RPMI8226 (cell line): ENCODE measurements around the gene PLSCR3.
"Not testable (repeated sequence)": the region's sequence is repeated elsewhere in the genome, so short reads cannot be mapped to it uniquely, and the experiment has no call there.

Experiments
- DNase-seq: peaks from one replicate; pipeline ENCODE4 v3.0.0-alpha.2; 2015

Gene PLSCR3

DNA sequence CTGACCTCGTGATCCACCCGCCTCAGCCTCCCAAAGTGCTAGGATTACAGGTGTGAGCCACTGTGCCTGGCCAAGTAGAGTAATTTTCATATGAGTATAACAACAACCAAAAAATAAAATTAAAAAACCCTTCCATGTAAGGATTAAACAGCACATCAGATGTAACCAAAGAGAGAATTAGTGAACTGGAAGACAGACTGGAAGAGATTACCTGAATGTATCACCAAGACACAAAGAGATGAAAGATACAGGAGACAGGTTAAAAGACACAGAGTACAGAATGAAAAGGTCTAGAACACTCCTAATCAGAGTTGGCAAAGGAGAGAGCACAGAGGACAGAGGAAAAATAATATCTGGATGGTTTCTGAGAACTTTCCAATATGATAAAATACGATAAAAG, 15.2 kb downstream of the PLSCR3 start:
- DNase-seq = no peak

DNA sequence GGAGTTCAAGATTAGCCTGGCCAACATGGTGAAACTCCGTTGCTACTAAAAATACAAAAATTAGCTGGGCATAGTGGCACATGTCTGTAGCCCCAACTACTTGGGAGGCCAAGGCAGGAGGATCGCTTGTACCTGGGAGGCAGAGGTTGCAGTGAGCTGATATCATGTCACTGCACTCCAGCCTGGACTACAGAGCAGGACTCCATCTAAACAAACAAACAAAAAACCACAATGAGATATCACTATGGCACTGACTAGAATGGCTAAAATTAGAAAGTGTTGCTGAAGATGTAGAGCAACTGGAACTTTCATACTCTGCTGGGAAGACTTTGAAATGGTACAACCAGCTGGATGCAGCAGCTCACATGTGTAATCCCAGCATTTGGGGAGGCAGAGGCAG, 20.0 kb downstream of the PLSCR3 start:
- no peak for DNase-seq

DNA sequence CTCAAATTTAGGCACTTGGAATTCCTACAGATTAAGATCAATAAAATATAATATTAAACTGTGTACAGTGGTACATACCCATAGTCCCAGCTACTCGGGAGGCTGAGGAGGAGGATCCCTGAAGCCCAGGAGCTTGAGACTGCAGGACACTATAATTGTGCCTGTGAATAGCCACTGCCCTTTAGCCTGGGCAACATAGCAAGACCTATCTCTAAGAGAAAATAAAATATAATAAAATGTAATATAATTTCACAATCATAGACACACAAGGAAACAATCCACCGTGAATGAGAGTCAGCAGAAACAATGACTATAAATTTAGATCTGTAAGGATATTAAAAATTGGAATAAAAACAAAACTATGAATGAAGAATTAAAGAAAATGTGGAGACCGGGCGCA, 23.5 kb downstream of the PLSCR3 start:
- no peak for DNase-seq

- no peak for DNase-seq
Observed at GRCh38 chr17:7369825-7370224, 24.5 kb downstream of the PLSCR3 start.

DNA sequence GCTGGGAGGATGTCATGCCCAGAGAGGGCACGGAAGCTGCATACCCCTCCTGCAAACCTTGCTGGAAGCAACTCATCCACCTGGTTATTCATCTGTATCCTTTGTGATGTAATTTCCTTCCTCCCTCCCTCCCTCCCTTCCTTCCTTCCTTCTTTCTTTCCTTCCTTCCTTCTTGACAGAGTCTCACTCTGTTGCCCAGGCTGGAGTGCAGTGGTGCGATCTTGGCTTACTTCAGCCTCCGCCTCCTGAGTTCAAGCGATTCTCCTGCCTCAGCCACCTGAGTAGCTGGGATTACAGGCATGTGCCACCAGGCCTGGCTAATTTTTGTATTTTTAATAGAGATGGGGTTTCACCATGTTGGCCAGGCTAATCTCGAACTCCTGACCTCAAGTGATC, 25.7 kb downstream of the PLSCR3 start:
- DNase-seq = not testable (repeated sequence)

- no peak for DNase-seq
Observed at GRCh38 chr17:7367918-7368598, 26.3 kb downstream of the PLSCR3 start.

- no peak for DNase-seq
Observed at GRCh38 chr17:7367083-7367482, 27.2 kb downstream of the PLSCR3 start.

DNA sequence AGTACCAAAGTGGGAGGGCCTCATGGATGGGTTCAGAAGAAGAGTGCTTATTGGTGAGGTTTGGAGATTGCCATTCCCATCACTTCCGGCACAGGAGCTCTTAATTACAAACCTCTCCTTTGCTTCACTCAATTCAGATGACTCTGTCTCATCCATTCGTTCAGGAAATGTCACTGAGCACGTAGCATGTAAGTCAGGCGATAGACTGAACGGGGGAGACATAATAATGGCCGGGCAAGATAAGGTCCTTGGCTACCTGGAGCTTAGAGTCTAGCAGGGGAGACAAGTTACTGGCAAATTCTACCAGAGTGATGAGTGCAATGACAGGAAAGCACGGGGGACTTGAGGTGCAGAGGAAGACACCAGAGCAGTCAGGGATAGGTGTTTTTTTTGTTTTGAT, 28.4 kb downstream of the PLSCR3 start:
- not testable (repeated sequence) for DNase-seq

GRCh38 chr17:7363311-7363710, 31.0 kb downstream of the PLSCR3 start:
- DNase-seq = no peak

DNA sequence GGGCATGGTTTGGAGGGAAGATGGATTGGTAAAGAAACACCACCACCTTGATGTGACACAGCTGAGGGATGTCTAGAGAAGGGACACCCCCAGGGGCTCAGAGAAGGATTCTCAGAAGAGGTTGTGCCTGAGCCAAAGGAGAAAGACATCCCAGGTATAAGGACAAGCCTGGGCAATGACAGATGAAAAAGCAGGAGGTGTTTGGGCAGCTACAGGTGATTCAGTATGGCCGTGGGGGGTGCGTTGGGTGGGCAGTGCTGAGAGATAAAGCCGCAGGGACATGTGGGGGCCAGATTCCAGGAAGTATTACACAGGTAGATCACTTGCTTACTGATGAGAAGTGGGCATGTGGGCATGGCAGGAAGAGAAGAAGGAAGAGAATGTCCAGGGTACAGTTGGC, 32.4 kb downstream of the PLSCR3 start:
- no peak for DNase-seq

DNA sequence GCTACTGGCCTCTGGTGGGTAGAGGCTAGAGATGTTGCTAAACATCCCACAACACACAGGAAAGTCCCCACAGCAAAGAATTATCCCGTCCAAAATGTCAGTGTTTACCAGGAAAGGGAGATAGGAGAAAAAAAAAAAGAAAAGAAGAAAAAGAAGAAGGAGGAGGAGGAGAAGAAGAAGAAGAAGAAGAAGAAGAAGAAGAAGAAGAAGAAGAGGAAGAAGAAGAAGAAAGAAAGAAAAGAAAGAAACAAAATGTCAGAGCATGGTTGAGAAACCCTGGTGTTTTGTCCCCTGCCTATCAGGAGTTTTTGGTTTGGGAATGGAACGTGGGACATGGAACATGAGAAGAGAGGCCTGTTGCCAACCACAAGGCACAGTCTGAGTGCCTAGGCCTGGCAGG, 36.9 kb downstream of the PLSCR3 start:
- DNase-seq = no peak

- no peak for DNase-seq
Observed at GRCh38 chr17:7356756-7357155, 37.6 kb downstream of the PLSCR3 start.

DNA sequence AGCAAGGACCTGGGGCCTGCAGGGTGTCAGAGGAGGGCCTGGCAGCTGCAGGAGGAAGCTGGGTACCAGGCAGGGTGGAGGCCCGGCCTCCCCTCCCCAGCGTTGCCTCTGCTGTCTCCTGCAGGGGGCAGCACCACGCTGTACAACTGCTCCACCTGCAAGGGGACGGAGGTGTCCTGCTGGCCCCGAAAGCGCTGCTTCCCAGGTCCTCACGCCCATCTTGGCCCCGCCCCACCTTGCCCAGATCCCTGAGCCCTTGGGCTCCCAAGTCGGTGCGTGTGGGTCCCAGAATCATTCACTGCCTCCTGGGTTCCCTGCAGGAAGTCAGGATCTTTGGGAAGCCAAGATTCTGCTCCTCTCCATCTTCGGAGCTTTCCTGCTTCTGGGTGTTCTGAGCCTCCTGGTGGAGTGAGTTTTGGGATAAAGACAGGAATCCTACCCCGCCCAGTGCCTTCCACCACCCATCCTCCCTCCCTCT, 38.2 kb downstream of the PLSCR3 start:
- DNase-seq = peak; percentile 82

GRCh38 chr17:7355573-7355972, 38.8 kb downstream of the PLSCR3 start:
- no peak for DNase-seq

- DNase-seq = peak; percentile 21
Observed at GRCh38 chr17:7355053-7355452, 39.3 kb downstream of the PLSCR3 start, which contains the start of gene TMEM95. Gene TMEM95 (plus strand): TSS chr17:7355156. CDS start chr17:7355205, 49 bp downstream.

- no peak for DNase-seq
Observed at GRCh38 chr17:7354262-7354843, 40.0 kb downstream of the PLSCR3 start.

GRCh38 chr17:7352910-7353635, 41.3 kb downstream of the PLSCR3 start:
- DNase-seq = no peak

DNA sequence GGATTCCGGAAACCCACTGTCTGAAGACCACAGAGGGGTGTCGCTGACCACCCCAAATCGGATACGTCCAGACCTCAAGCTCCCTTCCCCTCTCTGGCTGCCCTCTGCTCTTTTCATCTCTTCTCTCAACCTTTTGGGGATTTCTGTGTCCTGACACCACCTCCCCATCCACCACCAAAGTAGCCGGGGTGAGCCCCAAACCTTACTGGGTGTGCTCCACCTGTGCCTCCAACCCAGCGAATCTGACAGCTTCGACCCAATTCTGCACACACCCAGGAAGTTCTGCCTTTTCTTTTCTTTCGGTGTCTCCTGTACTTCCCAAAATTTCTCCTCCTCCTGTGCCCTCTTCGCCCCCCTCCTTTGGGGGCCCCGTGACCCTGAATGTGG, 41.8 kb downstream of the PLSCR3 start:
- DNase-seq = no peak

DNA sequence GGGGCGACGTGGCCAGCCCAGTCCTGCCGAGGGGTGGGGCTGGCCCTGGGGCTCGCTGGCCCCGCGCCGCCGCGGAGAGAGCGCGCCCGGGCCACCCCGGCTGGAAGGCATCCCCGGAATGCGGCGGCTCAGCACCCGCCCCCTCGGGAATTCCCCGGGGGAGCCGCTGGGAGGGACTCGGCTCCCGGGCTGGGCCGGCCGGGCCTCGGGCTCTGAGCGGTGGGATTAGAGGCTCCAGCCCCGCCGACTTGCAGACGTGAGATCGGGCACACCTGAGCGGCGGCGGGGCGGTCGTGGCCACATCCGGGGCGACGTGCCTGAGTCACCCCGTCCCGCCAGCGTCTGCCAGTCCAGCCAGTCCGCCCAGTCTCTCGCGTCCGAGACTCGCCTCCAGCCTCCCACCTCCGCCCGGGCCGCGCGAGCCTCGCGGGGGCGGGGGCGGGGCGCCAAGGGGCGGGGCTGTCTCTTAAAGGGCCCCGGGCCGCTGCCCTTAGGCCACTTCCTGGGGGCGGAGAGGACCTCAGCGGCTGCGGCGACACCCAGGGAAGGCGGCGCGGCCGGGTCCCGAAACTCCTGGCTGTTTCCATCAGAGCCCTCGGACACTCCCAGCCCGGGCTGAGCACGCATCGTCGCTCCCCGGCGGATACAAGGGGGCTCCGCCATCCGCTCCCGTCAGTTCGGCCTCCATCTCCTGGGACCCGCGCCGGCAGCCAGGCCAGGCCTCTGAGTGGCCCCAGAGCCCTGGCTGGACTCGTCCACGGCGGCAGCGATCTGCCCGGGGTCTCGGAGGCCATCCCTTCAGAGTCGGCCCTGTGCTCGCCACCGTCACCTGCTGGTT, 42.4 kb downstream of the PLSCR3 start, which contains the start of gene KCTD11:
TSS of gene KCTD11 (plus strand) at position 498 of the 838 bp plus-strand sequence.
- peak; percentile 88 for DNase-seq

DNA sequence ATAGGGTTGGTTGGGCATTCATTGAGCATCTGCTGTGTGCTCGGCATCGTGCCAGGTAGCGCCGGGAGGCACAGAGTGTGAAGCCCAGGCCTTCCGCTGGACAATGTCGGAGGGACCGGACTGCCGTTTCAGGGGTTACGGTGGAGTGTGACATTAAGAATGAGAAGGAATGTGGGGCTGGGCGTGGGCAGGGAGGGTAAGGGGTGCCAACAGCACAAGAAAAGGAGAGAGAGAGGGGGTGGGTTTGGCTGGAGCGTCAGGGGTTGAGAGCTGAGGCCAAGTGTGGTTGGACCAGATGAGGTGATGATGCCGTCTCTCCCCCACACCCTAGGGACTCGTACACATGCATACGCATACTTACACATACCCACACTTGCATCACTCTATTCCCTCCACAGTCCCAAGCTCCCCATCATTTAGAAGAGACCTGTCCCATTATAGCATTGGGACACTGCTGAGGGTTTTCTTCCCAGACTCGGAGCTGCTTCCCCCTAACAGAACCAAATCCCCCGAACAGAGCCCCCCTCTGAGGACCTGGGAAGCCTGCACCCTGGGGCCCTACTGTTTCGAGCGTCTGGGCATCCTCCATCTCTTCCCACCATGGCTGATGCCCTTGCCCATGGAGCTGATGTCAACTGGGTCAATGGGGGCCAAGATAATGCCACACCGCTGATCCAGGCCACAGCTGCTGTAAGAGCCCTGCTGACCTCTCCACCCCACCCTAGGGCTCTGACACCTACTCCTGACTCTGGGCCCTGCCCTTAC, 45.7 kb downstream of the PLSCR3 start:
- no peak for DNase-seq

DNA sequence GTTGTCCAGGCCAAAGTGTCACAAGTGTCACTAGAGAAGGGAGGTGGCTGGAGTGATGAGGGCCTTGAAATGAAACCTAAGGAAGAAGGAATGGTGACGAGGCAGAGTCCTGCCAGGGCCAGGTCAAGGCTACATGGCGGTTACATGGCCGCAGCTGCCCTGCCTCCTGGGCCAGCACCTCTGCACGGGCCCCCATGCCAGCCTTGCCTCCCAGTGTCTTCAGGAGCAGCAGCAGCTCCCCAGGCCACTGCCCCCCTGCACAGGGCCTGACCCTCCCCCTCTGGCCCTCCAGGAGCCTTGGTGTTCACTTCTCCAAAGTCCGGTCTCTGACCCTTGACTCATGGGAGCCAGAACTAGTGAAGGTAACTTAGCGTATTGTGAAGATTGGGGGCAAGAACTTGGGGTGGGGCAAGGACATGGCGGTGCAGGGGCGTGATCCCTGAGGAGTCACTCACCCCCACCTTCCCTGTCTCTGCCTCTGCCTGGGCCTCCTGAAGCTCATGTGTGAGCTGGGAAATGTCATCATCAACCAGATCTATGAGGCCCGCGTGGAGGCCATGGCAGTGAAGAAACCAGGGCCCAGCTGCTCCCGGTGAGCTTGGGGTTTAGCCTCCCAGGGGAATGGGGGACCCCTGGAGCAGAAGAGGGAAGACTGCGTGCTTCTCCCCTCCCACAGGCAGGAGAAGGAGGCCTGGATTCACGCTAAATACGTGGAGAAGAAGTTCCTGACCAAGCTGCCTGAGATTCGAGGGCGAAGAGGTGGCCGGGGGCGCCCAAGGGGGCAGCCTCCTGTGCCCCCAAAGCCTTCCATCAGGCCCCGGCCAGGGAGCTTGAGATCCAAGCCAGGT, 46.5 kb downstream of the PLSCR3 start:
- no peak for DNase-seq
